ENCODE measurements around the gene RGS10.

RGS10 gene

GRCh38 chr10:119473771-119474170 lies 68.7 kb downstream of the RGS10 start:
- TF ChIP-seq, protein P1, sequence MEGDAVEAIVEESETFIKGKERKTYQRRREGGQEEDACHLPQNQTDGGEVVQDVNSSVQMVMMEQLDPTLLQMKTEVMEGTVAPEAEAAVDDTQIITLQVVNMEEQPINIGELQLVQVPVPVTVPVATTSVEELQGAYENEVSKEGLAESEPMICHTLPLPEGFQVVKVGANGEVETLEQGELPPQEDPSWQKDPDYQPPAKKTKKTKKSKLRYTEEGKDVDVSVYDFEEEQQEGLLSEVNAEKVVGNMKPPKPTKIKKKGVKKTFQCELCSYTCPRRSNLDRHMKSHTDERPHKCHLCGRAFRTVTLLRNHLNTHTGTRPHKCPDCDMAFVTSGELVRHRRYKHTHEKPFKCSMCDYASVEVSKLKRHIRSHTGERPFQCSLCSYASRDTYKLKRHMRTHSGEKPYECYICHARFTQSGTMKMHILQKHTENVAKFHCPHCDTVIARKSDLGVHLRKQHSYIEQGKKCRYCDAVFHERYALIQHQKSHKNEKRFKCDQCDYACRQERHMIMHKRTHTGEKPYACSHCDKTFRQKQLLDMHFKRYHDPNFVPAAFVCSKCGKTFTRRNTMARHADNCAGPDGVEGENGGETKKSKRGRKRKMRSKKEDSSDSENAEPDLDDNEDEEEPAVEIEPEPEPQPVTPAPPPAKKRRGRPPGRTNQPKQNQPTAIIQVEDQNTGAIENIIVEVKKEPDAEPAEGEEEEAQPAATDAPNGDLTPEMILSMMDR (conservative IDR thresholded peaks at IDR 0.05; ENCODE audit: low read length), result no peak
- DNase-seq (ENCODE audit: low read depth), result no peak
- H3K4me3 ChIP-seq (ENCODE audit: low read length), result no peak overlapping the region

DNA sequence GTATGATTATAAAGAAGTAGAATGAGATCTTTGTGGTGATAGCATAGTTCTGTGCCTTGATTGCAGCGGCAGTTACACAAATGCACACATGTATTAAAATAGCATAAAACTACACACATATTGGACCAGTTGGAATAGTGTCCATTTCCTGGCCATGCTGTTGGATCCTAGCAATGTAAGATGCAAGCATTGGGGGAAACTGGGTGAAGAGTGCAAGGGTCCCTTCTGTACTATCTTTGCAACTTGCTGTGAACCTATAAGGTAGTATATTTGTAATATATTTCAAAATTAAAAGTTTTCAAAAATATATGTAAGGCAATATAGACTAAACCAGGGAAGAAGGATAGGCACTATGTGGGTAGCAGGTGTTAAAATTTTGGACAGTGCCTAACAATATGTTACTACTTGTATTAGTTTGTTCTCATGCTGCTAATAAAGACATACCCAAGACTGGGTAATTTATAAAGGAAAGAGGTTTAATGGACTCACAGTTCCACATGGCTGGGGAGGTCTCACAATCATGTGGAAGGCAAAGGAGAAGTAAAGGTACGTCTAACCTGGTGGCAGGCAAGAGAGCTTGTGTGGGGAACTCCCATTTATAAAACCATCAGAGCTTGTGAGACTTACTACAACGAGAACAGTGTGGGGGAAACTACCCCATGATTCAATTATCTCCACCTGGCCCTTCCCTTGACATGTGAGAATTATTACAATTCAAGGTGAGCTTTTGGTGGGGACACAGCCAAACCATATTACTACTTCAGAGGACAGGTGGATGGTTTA lies 71.4 kb downstream of the RGS10 start:
- TF ChIP-seq, protein P1 (conservative IDR thresholded peaks at IDR 0.05; ENCODE audit: low read length), result no peak
- no peak overlapping the region for H3K4me3 ChIP-seq (ENCODE audit: low read length)
- no peak for DNase-seq (ENCODE audit: low read depth)

GRCh38 chr10:119469846-119470245 lies 72.7 kb downstream of the RGS10 start:
- TF ChIP-seq, protein P1 (conservative IDR thresholded peaks at IDR 0.05; ENCODE audit: low read length), result no peak
- DNase-seq (ENCODE audit: low read depth), result no peak
- H3K4me3 ChIP-seq (ENCODE audit: low read length), result no peak overlapping the region

GRCh38 chr10:119469325-119469707 lies 73.2 kb downstream of the RGS10 start:
- TF ChIP-seq, protein P1 (conservative IDR thresholded peaks at IDR 0.05; ENCODE audit: low read length), result no peak
- H3K4me3 ChIP-seq (ENCODE audit: low read length), result no peak overlapping the region
- no peak for DNase-seq (ENCODE audit: low read depth)

DNA sequence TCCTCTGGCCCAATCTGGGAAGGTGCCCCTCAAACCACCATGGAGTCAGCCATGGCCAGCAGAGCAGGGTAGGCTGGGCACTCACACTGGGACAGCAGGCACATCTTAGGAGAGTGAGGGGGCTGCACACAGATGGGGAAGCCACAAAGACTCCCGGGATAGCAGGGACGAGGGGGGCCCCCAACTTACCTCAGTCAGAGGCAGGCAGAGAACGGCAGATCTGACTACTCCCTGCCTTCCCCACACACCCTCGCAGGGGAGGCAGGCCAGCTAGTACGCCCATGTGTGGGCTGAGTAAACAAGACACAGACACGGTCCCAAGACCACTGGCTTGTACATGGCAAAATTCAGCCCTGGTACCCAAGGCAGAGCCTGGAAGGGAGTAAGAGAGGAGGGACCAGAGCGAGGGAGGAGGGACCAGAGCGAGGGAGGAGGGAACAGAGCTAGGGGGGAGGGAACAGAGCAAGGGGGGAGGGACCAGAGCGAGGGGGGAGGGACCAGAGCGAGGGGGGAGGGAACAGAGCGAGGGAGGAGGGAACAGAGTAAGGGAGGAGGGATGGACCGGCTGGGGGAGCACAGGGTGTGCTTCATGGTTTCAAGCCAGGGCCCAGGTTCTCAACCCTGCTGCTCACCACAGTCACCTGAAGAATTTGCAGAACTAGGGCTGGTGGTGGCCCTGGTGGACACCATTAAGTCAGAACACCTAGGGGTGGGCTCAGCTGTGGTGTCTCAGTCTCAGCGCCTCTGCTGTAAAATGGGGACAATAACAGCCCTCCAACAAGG lies 73.8 kb downstream of the RGS10 start:
- no peak for DNase-seq (ENCODE audit: low read depth)
- H3K4me3 ChIP-seq (ENCODE audit: low read length), result no peak overlapping the region
- TF ChIP-seq, protein P1 (conservative IDR thresholded peaks at IDR 0.05; ENCODE audit: low read length), result no peak

- no peak for DNase-seq (ENCODE audit: low read depth)
- TF ChIP-seq, protein P1 (conservative IDR thresholded peaks at IDR 0.05; ENCODE audit: low read length), result no peak
- H3K4me3 ChIP-seq (ENCODE audit: low read length), result no peak overlapping the region
Observed at GRCh38 chr10:119466655-119467054, 75.9 kb downstream of the RGS10 start.

- TF ChIP-seq, protein P1 (conservative IDR thresholded peaks at IDR 0.05; ENCODE audit: low read length), result no peak
- no peak overlapping the region for H3K4me3 ChIP-seq (ENCODE audit: low read length)
- no peak for DNase-seq (ENCODE audit: low read depth)
Observed at GRCh38 chr10:119466076-119466475, 76.4 kb downstream of the RGS10 start.

Data from AG10803 (cell line).